HG02885 (cell line): Measurements from ENCODE around the gene CNKSR1.

Experiments
- ATAC-seq: cut with Tn5 transposase; IDR thresholded peaks from one replicate; pipeline ENCODE4 v1.9.1; 2021; ENCODE audit warnings: mild to moderate bottlenecking; ENCODE audit not compliant: unreplicated experiment, poor library complexity

CNKSR1 gene

GRCh38 chr1:26177182-26177684 lies at the start of gene CNKSR1:
TSS of gene CNKSR1 (plus strand) at chr1:26177491. CDS start at chr1:26177548, 57 bp downstream.
- ATAC-seq, result no peak

- no peak for ATAC-seq
Measured at GRCh38 chr1:26129778-26130177, 47.5 kb upstream of the CNKSR1 start.

GRCh38 chr1:26130695-26131094 lies 46.6 kb upstream of the CNKSR1 start:
- no peak for ATAC-seq

GRCh38 chr1:26132128-26132833 lies 45.0 kb upstream of the CNKSR1 start:
- no peak for ATAC-seq

- ATAC-seq, result no peak
Measured at GRCh38 chr1:26132834-26133167, 44.5 kb upstream of the CNKSR1 start.

GRCh38 chr1:26134466-26134865 lies 42.8 kb upstream of the CNKSR1 start:
- no peak for ATAC-seq

- no peak for ATAC-seq
Measured at GRCh38 chr1:26138974-26139558, 38.2 kb upstream of the CNKSR1 start.

- no peak for ATAC-seq
Measured at GRCh38 chr1:26142159-26142558, 35.1 kb upstream of the CNKSR1 start.

GRCh38 chr1:26145041-26145959 lies 32.0 kb upstream of the CNKSR1 start:
- ATAC-seq, result peak; percentile 50

- ATAC-seq, result no peak
Measured at GRCh38 chr1:26145960-26146294, 31.4 kb upstream of the CNKSR1 start.

- ATAC-seq, result no peak
Measured at GRCh38 chr1:26148887-26149286, 28.4 kb upstream of the CNKSR1 start.

GRCh38 chr1:26153966-26154532 lies 23.2 kb upstream of the CNKSR1 start:
- no peak for ATAC-seq

- no peak for ATAC-seq
Measured at GRCh38 chr1:26154750-26155149, 22.5 kb upstream of the CNKSR1 start.

- no peak for ATAC-seq
Measured at GRCh38 chr1:26155370-26156284, 21.7 kb upstream of the CNKSR1 start.

- ATAC-seq, result no peak
Measured at GRCh38 chr1:26156285-26157038, 20.8 kb upstream of the CNKSR1 start.

- ATAC-seq, result no peak
Measured at GRCh38 chr1:26158271-26158907, 18.9 kb upstream of the CNKSR1 start.

- ATAC-seq, result no peak
Measured at GRCh38 chr1:26158908-26159742, 18.2 kb upstream of the CNKSR1 start, which contains the start of gene FAM110D. TSS of gene FAM110D (plus strand) at chr1:26159079. CDS start at chr1:26161292, 2,213 bp downstream.

- ATAC-seq, result no peak
Measured at GRCh38 chr1:26159743-26160039, 17.6 kb upstream of the CNKSR1 start.
